ENCODE data around the gene PDE3B. TPM values are rescaled to one million over a fixed set of nuclear protein-coding genes. Genes with fewer than 3 reads are reported as not detected.
"Not testable (repeated sequence)": the region's sequence is repeated elsewhere in the genome, so short reads cannot be mapped to it uniquely, and the experiment has no call there.

The PDE3B gene
- total and polyA plus RNA-seq, 3 donors from 2014 or later: 22.3 to 39.5 (median 25.8) TPM

GRCh38 chr11:14875163-14875562 lies 231.6 kb downstream of the PDE3B start:
- intact Hi-C loops (cut with DNase I; ENCODE audit: low total_unique reads): no loop called here
- Histone ChIP-seq H3K4me1 (no peaks in the 10 kb centered on the region), H3K9me3 (no peaks in the 10 kb centered on the region), H3K36me3 (ENCODE audit: low read depth, missing control alignments) (no peaks in the 10 kb centered on the region), H3K27me3 (no peaks in the 10 kb centered on the region), H3K4me3 (no peak overlapping the region), H3K27ac (no peak overlapping the region)
- DNase-seq: no peak
- TF ChIP-seq POLR2A (IDR thresholded peaks at IDR 0.05): no peak
- no peak for TF ChIP-seq CTCF (IDR thresholded peaks at IDR 0.05)
- 92 to 97% methylated on average over 5 of the region's 5 CpGs for WGBS, 2 donors

- no peaks in the 10 kb centered on the region for H3K9me3 ChIP-seq
- no peaks in the 10 kb centered on the region for H3K27me3 ChIP-seq
- no peak for DNase-seq
- H3K27ac ChIP-seq: no peak overlapping the region
- no peaks in the 10 kb centered on the region for H3K36me3 ChIP-seq (ENCODE audit: low read depth, missing control alignments)
- no peak overlapping the region for H3K4me3 ChIP-seq
- no peaks in the 10 kb centered on the region for H3K4me1 ChIP-seq
- TF ChIP-seq POLR2A (IDR thresholded peaks at IDR 0.05) (no peak), CTCF (IDR thresholded peaks at IDR 0.05) (no peak)
- WGBS, 2 donors: 93 to 95% methylated on average over 2 of the region's 2 CpGs
- intact Hi-C loops (cut with DNase I; ENCODE audit: low total_unique reads): no loop called here
Observed at GRCh38 chr11:14881576-14882193, 238.1 kb downstream of the PDE3B start.

GRCh38 chr11:14882196-14882595 lies 238.6 kb downstream of the PDE3B start:
- Histone ChIP-seq H3K4me1 (no peaks in the 10 kb centered on the region), H3K36me3 (ENCODE audit: low read depth, missing control alignments) (no peaks in the 10 kb centered on the region), H3K9me3 (no peaks in the 10 kb centered on the region), H3K4me3 (no peak overlapping the region), H3K27ac (no peak overlapping the region), H3K27me3 (no peaks in the 10 kb centered on the region)
- intact Hi-C loops (cut with DNase I; ENCODE audit: low total_unique reads): no loop called here
- DNase-seq: no peak
- TF ChIP-seq POLR2A (IDR thresholded peaks at IDR 0.05): no peak
- TF ChIP-seq CTCF (IDR thresholded peaks at IDR 0.05): no peak
- WGBS, 2 donors: 80 to 94% methylated on average over 1 of the region's 1 CpG

GRCh38 chr11:14883683-14884082 lies 240.1 kb downstream of the PDE3B start:
- H3K36me3 ChIP-seq (ENCODE audit: low read depth, missing control alignments); intact Hi-C loops (cut with DNase I; ENCODE audit: low total_unique reads); DNase-seq; H3K27ac ChIP-seq; H3K4me3 ChIP-seq; H3K4me1 ChIP-seq; H3K27me3 ChIP-seq; H3K9me3 ChIP-seq: not testable (repeated sequence)
- 100% methylated on average over 1 of the region's 1 CpG; no CpG with 5 or more reads in 1 of the 2 donors for WGBS, 2 donors

GRCh38 chr11:14884667-14885273 lies 241.2 kb downstream of the PDE3B start:
- no peak overlapping the region for H3K27ac ChIP-seq
- TF ChIP-seq POLR2A (IDR thresholded peaks at IDR 0.05): no peak
- TF ChIP-seq CTCF (IDR thresholded peaks at IDR 0.05): no peak
- intact Hi-C loops (cut with DNase I; ENCODE audit: low total_unique reads): no loop called here

More at GRCh38 chr11:14884667-14885273, 241.2 kb downstream of the PDE3B start:
- 92 to 94% methylated on average over 1 of the region's 1 CpG for WGBS, 2 donors
- no peaks in the 10 kb centered on the region for H3K27me3 ChIP-seq
- H3K36me3 ChIP-seq (ENCODE audit: low read depth, missing control alignments): no peaks in the 10 kb centered on the region
- H3K9me3 ChIP-seq: no peaks in the 10 kb centered on the region
- no peaks in the 10 kb centered on the region for H3K4me1 ChIP-seq
- no peak overlapping the region for H3K4me3 ChIP-seq
- DNase-seq: no peak

Data from testis (tissue), 3 donors.